Coronary artery (tissue), 2 donors: ENCODE data around the gene MTFMT.

Source experiments
- DNase-seq: peaks from one replicate; pipeline ENCODE4 v3.0.0-alpha.2; 2017; ENCODE audit warnings: low spot score
- H3K27ac ChIP-seq, 2 donors: fragments of 200-600 bp; sonication (generic); one replicate each; pipeline ENCODE4 v1.5.1; 2016 to 2019
- H3K4me3 ChIP-seq: fragments of 200-600 bp; sonication (generic); 2 replicates; pipeline ENCODE4 v1.5.1; 2016; ENCODE audit warnings: mild to moderate bottlenecking, moderate library complexity
- TF ChIP-seq, protein P1 (sequence below): fragments of 200-600 bp; sonication (generic); IDR thresholded peaks from one replicate; pipeline ENCODE4 v1.5.1; 2019; ENCODE audit warnings: antibody characterized with exemption

MTFMT gene

DNA sequence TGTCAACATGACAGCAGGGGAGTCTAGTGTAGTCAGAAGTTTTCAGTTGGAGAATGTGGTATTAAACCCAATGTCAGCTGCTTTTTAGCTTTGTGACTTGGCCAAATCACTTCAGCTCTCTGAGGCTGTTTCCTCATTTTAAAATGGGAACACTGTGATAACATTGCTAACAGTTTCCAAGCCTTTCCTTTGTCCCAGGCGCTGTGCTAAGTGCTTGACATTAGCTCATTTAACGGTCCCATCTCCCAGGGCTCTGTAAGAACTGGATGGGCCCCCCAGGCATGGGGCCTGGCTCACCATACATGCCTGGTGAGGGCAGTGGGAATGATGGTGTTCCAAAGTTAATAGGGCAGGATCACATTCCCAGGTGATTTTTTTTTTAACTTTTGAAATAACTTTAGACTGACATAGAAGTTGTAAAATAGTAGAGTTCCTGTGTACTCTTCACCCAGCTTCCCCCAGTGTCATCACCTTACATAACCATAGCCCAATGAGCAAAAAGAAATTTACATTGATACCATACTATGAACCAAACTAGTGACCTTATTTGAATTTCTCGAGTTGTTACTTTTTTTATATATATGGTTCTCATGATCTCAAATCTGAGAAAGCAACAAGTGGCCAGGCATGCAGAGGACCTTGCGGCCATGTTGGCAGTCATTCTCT lies 30.6 kb upstream of the MTFMT start:
- DNase-seq, result no peak
- H3K4me3 ChIP-seq, result peak overlapping the region; percentile 49
- H3K27ac ChIP-seq, result peak overlapping the region; percentile 95 to 100
- TF ChIP-seq, protein P1, sequence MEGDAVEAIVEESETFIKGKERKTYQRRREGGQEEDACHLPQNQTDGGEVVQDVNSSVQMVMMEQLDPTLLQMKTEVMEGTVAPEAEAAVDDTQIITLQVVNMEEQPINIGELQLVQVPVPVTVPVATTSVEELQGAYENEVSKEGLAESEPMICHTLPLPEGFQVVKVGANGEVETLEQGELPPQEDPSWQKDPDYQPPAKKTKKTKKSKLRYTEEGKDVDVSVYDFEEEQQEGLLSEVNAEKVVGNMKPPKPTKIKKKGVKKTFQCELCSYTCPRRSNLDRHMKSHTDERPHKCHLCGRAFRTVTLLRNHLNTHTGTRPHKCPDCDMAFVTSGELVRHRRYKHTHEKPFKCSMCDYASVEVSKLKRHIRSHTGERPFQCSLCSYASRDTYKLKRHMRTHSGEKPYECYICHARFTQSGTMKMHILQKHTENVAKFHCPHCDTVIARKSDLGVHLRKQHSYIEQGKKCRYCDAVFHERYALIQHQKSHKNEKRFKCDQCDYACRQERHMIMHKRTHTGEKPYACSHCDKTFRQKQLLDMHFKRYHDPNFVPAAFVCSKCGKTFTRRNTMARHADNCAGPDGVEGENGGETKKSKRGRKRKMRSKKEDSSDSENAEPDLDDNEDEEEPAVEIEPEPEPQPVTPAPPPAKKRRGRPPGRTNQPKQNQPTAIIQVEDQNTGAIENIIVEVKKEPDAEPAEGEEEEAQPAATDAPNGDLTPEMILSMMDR, result no peak

DNA sequence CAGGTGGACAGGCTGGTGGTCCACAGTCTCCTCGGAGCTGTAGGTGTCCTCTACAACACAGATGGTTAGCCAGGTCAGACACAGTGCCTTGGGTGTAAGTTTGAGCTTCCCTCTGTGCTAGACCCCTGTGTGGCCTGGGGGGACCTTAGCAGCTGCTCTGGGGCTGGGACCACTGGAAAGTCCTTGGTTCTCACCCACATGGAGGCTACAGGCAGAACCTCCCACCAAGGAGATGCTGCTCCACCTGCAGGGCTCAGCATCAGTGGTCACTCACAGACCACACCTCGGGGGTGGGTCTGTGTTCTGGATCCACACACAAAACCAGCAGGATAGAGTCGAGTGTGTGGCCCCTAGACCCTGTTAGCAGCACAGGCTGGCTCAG lies 29.9 kb upstream of the MTFMT start:
- peak overlapping the region; percentile 95 to 100 for H3K27ac ChIP-seq

DNA sequence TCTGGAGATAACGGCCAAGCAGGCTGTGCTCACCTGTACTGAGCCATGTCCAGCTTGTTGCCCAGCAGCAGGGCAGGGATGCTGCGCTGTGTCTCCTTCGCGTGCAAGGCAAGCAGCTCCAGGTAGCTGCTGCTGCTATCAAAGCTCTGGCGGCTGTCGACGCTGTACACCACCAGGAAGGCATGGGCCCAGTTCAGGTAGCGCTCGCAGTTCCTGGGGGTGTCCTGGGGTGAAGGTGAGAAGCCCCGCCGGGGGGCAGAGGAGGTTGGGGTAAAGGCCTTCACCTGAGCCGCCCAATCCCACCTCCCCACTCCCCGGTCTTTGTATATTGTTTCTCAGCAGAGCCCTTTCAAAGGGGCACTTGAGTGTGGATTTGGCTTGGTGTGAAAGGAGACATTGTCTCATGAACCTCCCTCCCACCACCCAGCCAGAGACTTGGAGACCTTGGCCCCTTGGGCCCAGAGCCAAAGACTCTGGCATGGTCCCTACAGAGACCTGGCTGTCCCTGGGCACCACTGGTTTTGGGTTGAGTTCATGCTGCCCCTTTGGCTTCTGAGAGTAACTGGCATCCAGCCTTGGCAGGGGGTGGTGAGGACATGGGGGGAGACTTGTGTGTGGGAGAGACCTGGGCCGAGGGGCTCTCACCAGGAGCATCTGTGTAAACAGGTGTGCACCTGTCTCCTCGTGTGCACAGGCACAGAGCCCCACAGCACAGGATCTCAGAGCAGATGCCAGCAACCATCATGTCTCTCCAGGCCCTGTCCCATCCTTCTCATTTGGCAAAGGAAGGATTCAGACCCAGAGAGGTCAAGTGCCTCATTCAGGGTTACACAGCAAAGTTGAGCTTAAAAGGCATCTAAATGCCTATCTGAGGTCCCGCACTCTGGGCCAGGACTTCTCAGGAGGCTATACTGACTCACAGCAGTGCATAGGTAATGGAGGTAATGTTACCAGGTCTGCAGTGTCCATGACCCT lies 29.2 kb upstream of the MTFMT start:
- peak overlapping the region; percentile 95 to 100 for H3K27ac ChIP-seq
- TF ChIP-seq, protein P1, result no peak
- DNase-seq, result no peak
- no peak overlapping the region for H3K4me3 ChIP-seq

More for the DNA sequence above, 29.9 kb upstream of the MTFMT start:
- H3K4me3 ChIP-seq, result peak overlapping the region; percentile 49
- DNase-seq, result no peak
- TF ChIP-seq, protein P1, result no peak

DNA sequence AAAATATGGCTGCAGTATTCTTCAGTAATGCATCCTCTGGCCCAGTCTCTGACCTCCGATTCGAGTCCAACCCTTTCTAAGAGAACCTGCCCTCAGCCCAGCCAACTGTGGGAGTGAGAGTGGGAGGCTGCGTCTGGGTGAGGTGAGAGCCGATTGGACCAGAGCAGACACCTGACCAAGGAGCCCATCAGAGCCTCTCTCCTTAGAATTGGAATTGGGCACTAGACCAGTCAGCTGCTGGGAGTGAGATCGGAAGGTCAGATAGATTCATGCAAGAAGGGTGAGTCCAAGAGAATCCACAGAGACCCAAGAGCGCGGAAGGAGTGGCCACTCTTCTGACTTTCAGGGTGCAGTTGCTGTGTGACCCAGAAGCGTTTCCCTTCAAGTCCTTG lies 28.1 kb upstream of the MTFMT start:
- TF ChIP-seq, protein P1, result no peak
- peak overlapping the region; percentile 79 to 95 for H3K27ac ChIP-seq
- no peak for DNase-seq
- H3K4me3 ChIP-seq, result peak overlapping the region; percentile 10

DNA sequence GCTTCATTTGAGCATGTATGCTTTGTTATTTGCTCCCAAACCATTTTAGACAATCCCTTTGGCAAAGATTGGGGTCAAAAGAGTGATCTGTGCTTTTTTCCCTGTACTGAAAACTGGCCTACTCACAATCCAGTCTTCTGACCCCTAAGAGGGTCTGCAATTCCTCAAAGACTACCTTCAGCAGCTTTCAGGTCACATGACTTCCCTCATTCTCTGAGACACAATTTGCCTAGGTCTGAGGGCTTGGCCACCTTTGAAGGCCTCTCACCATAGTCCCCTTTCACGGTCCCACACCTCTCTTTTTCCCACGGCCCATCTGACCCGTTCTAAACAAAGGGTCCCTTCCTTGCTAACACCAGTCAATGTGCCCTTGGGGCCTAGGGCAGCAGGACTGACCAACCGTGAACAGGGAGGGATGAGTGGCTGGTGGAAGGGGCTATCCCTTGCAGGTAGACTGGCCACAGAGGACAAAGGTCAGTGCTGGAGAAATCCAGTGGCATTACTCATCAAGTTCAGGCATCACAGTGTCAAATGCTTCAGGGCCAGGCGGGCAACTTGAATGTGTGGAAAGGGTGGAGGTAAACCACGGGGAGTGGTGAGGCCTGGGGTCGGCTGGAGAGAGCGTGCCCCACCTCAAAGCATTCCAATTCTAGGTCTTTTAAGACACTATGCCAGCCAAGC lies 27.6 kb upstream of the MTFMT start:
- Histone ChIP-seq H3K4me3 (peak overlapping the region; percentile 10), H3K27ac (peak overlapping the region; percentile 79 to 95)
- TF ChIP-seq, protein P1, result no peak
- no peak for DNase-seq

DNA sequence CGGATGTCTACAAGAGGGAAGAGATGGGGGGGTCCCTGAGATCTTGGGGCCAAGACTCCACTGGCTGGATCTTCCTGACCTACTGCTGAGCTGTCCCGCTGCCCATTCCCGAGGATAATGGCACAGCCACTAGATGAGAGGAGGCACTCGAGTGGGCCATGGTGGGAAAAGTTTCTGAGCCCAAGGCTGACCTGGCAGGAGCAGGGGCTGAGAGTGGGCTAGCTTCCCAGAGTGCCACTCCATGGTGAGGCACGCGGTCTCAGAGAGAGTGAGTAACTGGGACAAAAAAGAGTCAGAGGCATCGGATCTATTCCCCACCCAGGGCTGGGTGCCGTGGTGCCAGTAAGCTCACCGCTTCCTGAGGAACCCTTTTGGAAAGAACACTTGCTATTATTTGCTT lies 26.7 kb upstream of the MTFMT start:
- DNase-seq, result no peak
- peak overlapping the region; percentile 79 to 95 for H3K27ac ChIP-seq
- no peak overlapping the region for H3K4me3 ChIP-seq
- TF ChIP-seq, protein P1, result no peak
